ENCODE data around the gene ACE2. TPM values are rescaled to one million over a fixed set of nuclear protein-coding genes. Genes with fewer than 3 reads are reported as not detected.
"Not testable (repeated sequence)": the region's sequence is repeated elsewhere in the genome, so short reads cannot be mapped to it uniquely, and the experiment has no call there.

Gene ACE2
- total RNA-seq (2014; rRNA removed; shearing (Covaris generic)), result not detected in 2 replicates

GRCh38 chrX:15600745-15601144 is at the start of gene ACE2:
TSS of gene ACE2 (minus strand) at chrX:15600960. CDS start at chrX:15600911, 49 bp downstream.
- DNase-seq (ENCODE audit: low spot score), result no peak
- in situ Hi-C loops (cut with HindIII; ENCODE audit: low sequenced_read_pairs), result no loop called here

DNA sequence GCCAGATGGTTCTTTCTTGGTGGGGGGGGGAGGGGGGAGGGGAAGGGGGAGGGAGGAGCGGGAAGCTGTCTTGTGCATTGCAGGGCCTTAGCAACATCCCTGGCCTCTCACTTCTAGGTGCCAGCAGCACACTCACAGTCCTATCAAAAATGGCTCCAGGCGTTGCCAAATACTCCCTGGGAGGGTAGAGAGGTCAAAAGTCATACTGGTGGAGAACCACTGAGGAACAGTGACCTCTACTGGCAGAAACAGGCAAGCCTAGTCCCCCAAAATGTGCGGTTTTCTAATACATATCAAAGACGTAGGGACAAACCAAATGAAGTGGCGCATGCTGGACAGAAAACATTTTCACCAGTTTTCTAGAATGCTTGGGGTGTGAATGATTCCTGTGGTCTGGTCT is 46.8 kb upstream of the ACE2 start:
- in situ Hi-C loops (cut with HindIII; ENCODE audit: low sequenced_read_pairs); DNase-seq (ENCODE audit: low spot score): not testable (repeated sequence)

DNA sequence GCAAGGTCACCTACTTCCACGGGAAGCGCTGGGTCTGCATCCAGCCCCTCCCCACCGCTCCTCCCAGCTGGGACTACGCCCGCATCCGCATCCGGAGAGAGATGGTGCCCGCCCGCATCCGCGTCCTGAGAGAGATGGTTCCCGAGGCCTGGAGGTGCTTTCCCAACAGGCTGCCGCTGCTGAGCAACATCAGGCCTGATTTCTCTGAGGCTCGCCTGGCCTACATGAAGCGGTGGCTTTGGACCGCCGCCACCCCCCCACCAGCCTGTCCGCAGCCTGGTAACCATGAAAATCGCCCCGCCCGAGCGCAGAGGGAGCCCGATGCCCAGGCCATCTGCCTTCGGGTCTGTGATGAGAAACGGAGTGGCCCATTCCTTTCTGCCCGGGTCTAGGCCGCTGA is 45.8 kb upstream of the ACE2 start:
- DNase-seq (ENCODE audit: low spot score), result no peak
- in situ Hi-C loops (cut with HindIII; ENCODE audit: low sequenced_read_pairs), result no loop called here

DNA sequence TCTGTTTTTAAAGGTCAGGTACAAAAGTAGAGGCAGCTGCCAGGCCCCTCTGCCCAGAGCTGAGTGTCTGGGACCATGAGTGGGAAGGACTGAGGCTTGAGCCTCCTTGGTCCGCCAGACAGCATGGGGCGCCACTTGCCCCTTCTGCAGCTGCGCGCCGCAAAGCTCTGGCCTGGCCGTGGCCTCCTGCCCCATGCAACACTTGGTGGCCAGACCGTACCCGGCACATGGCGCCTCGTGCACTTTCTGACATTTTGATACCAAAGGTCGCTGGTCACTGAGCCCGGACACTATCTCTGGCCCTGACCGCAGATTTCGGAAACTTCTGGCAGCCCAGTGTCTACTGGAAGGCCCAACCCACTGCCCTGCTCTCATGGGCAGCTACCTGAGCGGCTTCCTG is 45.3 kb upstream of the ACE2 start:
- in situ Hi-C loops (cut with HindIII; ENCODE audit: low sequenced_read_pairs), result no loop called here
- DNase-seq (ENCODE audit: low spot score), result no peak

DNA sequence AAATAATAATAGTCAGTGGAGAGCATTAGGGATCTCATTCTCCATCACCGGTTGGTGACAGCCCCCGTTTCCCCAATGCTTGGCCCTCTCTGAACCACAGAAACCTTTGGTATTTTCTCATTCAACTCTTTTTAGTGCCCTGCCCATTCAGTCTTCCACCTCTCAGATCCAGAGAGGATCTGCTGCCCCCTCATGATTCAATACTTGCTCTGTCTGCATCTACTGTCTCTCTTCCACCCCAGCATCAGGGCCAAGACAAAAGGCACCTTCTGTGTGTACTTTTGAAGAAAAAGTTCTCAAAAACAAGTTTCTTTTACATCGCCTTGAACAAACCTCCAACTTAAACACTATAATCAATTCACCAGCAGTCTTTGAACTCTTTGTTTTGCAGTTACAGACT is 44.5 kb upstream of the ACE2 start:
- in situ Hi-C loops (cut with HindIII; ENCODE audit: low sequenced_read_pairs), result no loop called here
- DNase-seq (ENCODE audit: low spot score), result no peak

DNA sequence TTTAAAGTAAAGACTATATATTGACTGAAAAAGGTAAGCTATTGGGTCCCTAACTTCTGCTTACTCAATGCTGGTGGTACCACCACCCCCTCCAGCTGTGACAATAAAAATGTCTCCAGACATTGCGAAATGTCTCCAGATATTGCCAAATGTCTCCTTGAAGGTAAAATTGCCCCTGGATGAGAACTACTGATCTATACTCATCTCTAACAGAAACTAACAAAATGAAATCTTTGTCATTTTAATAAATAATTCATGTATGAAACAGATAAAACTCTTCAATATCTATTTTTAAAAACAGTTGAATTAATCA is 43.8 kb upstream of the ACE2 start:
- DNase-seq (ENCODE audit: low spot score), result no peak
- in situ Hi-C loops (cut with HindIII; ENCODE audit: low sequenced_read_pairs), result no loop called here

DNA sequence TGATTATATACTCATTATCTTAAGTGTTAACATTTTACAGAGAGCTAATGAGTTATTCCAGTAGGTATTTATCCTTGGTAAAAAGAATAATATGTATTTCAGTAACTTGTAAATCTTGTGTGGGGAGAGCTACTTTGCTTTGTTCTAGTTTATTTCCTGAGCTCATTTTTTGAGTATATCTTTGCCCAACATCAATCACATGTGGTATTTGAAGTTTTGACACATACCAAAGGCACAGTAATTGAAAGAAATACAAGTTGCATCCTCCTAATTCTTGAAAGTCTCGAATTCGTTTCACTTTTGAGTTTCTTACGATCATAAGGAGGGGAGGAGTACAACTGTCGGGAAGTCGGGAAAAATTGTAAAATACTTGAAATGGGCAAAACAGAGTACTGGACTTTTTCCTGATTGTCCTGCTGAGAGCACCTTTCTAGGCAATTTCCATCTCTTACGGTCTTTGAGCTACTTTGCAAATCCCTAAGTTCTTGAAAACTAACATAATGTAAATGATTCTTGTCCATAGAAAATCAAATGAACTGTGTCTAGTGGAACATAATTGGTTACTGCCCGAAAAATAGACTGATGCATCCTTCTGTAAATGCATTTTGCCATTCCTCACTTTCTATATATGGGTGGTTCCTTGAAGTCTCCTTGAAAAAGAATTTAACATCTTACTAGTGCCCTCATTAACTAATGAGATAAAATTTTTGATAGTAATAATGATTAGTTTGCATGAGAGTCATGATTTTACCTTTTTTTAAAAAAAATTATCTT is 43.2 kb upstream of the ACE2 start:
- in situ Hi-C loops (cut with HindIII; ENCODE audit: low sequenced_read_pairs), result no loop called here

DNA sequence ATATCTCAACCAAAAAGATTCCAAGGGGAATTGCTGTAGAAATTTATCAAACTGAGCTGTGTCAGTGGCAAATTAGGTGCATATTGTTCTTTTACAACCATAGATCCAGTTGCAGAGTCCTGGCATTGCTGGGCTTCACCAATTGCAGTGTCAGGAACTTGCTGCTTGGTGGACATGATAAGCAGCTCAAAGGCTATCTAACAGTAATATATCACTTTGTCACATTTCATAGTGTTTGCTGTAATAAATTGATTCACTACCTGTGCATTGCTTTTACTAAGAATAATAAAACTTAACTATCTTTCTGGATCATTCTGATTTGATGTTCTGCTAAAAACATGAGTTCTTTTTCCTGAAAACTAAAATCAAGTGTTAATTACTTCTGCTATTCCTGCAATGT is 30.9 kb upstream of the ACE2 start:
- DNase-seq (ENCODE audit: low spot score), result no peak
- in situ Hi-C loops (cut with HindIII; ENCODE audit: low sequenced_read_pairs), result no loop called here

More for the DNA sequence above, 43.2 kb upstream of the ACE2 start:
- DNase-seq (ENCODE audit: low spot score), result no peak

GRCh38 chrX:15623054-15623453 is 22.3 kb upstream of the ACE2 start:
- no peak for DNase-seq (ENCODE audit: low spot score)
- in situ Hi-C loops (cut with HindIII; ENCODE audit: low sequenced_read_pairs), result no loop called here

- DNase-seq (ENCODE audit: low spot score), result no peak
- in situ Hi-C loops (cut with HindIII; ENCODE audit: low sequenced_read_pairs), result no loop called here
Measured at GRCh38 chrX:15619053-15619755, 18.4 kb upstream of the ACE2 start.

DNA sequence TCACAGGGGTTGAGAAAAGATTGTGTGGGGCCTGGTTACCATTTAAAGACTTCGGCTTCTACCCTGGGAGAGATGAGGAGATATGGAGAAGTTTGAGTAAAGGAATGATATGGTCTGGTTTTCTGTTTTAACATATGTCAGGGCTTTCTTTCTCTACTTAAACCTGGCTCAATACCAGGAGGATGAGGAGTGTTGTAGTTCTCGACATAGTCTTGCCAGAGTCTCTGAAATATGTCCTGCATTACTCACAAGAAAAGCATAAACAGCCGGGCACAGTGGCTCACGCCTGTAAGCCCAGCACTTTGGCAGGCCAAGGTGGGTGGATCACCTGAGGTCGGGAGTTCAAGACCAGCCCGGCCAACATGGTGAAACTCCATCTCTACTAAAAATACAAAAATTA is 16.4 kb upstream of the ACE2 start:
- in situ Hi-C loops (cut with HindIII; ENCODE audit: low sequenced_read_pairs), result no loop called here
- DNase-seq (ENCODE audit: low spot score), result no peak

GRCh38 chrX:15616531-15616930 is 15.8 kb upstream of the ACE2 start:
- in situ Hi-C loops (cut with HindIII; ENCODE audit: low sequenced_read_pairs), result no loop called here
- no peak for DNase-seq (ENCODE audit: low spot score)

- in situ Hi-C loops (cut with HindIII; ENCODE audit: low sequenced_read_pairs), result no loop called here
- DNase-seq (ENCODE audit: low spot score), result no peak
Measured at GRCh38 chrX:15607067-15607466, 6.3 kb upstream of the ACE2 start.

GRCh38 chrX:15606136-15606535 is 5.4 kb upstream of the ACE2 start:
- DNase-seq (ENCODE audit: low spot score), result no peak
- in situ Hi-C loops (cut with HindIII; ENCODE audit: low sequenced_read_pairs), result no loop called here

- in situ Hi-C loops (cut with HindIII; ENCODE audit: low sequenced_read_pairs), result no loop called here
- DNase-seq (ENCODE audit: low spot score), result no peak
Measured at GRCh38 chrX:15605226-15605625, 4.5 kb upstream of the ACE2 start.

- no peak for DNase-seq (ENCODE audit: low spot score)
- in situ Hi-C loops (cut with HindIII; ENCODE audit: low sequenced_read_pairs), result no loop called here
Measured at GRCh38 chrX:15602761-15603160, 2.0 kb upstream of the ACE2 start.

- in situ Hi-C loops (cut with HindIII; ENCODE audit: low sequenced_read_pairs), result no loop called here
- no peak for DNase-seq (ENCODE audit: low spot score)
Measured at GRCh38 chrX:15601932-15602331, 1.2 kb upstream of the ACE2 start.

GRCh38 chrX:15600049-15600448 is 711 bp downstream of the ACE2 start:
- in situ Hi-C loops (cut with HindIII; ENCODE audit: low sequenced_read_pairs), result no loop called here
- no peak for DNase-seq (ENCODE audit: low spot score)

- no peak for DNase-seq (ENCODE audit: low spot score)
- in situ Hi-C loops (cut with HindIII; ENCODE audit: low sequenced_read_pairs), result no loop called here
Measured at GRCh38 chrX:15599461-15599860, 1.3 kb downstream of the ACE2 start.

- in situ Hi-C loops (cut with HindIII; ENCODE audit: low sequenced_read_pairs), result no loop called here
- DNase-seq (ENCODE audit: low spot score), result no peak
Measured at GRCh38 chrX:15598026-15598425, 2.7 kb downstream of the ACE2 start.

GRCh38 chrX:15594371-15594770 is 6.4 kb downstream of the ACE2 start:
- DNase-seq (ENCODE audit: low spot score), result no peak
- in situ Hi-C loops (cut with HindIII; ENCODE audit: low sequenced_read_pairs), result no loop called here

Data from G401 (cell line).